22Rv1 (cell line): Measurements from ENCODE around the gene PEX11A.

Experiments
- CTCF ChIP-seq: fragments of 450-650 bp; IDR thresholded peaks from 2 replicates; pipeline ENCODE4 v1.5.1; 2017; ENCODE audit warnings: mild to moderate bottlenecking
- ZFX ChIP-seq: fragments of 450-650 bp; IDR thresholded peaks from 2 replicates; pipeline ENCODE4 v1.6.1; 2017; ENCODE audit warnings: antibody characterized with exemption, borderline replicate concordance

- no peak for TF ChIP-seq CTCF
- no peak for TF ChIP-seq ZFX
Observed at GRCh38 chr15:89641053-89641452, 49.5 kb downstream of the PEX11A start.
